ENCODE results near the gene S100A7A. TPM values are rescaled to one million over a fixed set of nuclear protein-coding genes. Genes with fewer than 3 reads are reported as not detected.

S100A7A gene
- total and polyA plus RNA-seq, 10 of the 15 experiments (the other 5 are each of a cell fraction or from before 2014, with no cell fraction given), result not detected

DNA sequence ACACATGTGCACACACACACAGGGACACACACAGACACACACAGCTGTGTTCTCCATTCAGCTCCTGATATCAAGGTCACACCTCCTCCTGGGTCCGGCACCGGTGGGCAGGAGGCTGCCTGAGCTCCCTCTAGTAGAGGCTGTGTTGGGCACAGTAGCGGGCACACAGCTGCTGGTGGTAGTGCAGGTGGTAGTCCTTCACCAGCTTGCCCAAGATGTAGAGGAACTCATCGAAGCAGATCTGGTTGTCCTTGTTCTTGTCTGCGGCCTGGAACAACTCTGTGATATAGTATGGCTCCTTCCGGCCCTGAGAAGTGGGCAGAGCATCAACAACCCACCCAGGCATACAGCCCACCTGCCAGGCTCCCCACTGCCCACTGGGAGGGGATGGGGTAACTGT lies 19.9 kb upstream of the S100A7A start:
- BruUV-seq (replicated peaks), result no TSS peak
- Histone ChIP-seq H4K20me1 (ENCODE audit: control insufficient read depth, insufficient read depth) (no peaks in the 10 kb centered on the region), H3K27ac (ENCODE audit: control insufficient read depth, insufficient read depth) (no peak overlapping the region), H3K4me2 (ENCODE audit: control insufficient read depth, insufficient read depth) (no peak overlapping the region), H3K36me3 (ENCODE audit: control insufficient read depth in 2 of 2, insufficient read depth in 2 of 2, low read length in 1 of 2) (no peaks in the 10 kb centered on the region), H3K79me2 (ENCODE audit: control insufficient read depth, insufficient read depth, low read length) (no peaks in the 10 kb centered on the region), H3K9ac (ENCODE audit: control insufficient read depth, insufficient read depth, low read length) (no peak overlapping the region), H2AFZ (ENCODE audit: control insufficient read depth, low read depth, low read length) (no peak overlapping the region), H3K4me3 (no peak overlapping the region), H3K9me3 (replicated peaks; ENCODE audit: control insufficient read depth, insufficient read depth, low read length) (no peaks in the 10 kb centered on the region), H3K27me3 (replicated peaks in 1 of 2; ENCODE audit: control insufficient read depth in 2 of 2, insufficient read depth in 2 of 2, low read length in 1 of 2) (peaks cover 0 to 3% of the 10 kb centered on the region in 2 experiments; a peak in 3 of 4 replicates), H3K4me1 (ENCODE audit: control insufficient read depth, insufficient read depth, low read length) (no peaks in the 10 kb centered on the region)
- no peak for DNase-seq (ENCODE audit: low read depth, low spot score)
- intact Hi-C loops (cut with micrococcal nuclease; ENCODE audit: unreplicated experiment), result no loop called here
- ChIA-PET SMC1A (ENCODE audit: uncharacterized antibody, unreplicated experiment) (no interaction called here), POLR2A (interaction anchor here (0.6 kb wide), 1 partner anchor 39 kb away, joined by 3 read pairs; no protein-coding TSS in a partner anchor), RAD21 (ENCODE audit: unreplicated experiment) (no interaction called here), CTCF (interaction anchor here (0.9 to 1.0 kb wide), 3 partner anchors 8 to 98 kb away, joined by 3 to 5 read pairs (median 3); no protein-coding TSS in a partner anchor)
- TF ChIP-seq, protein P1, sequence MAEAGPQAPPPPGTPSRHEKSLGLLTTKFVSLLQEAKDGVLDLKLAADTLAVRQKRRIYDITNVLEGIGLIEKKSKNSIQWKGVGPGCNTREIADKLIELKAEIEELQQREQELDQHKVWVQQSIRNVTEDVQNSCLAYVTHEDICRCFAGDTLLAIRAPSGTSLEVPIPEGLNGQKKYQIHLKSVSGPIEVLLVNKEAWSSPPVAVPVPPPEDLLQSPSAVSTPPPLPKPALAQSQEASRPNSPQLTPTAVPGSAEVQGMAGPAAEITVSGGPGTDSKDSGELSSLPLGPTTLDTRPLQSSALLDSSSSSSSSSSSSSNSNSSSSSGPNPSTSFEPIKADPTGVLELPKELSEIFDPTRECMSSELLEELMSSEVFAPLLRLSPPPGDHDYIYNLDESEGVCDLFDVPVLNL (IDR thresholded peaks at IDR 0.05; ENCODE audit: low read depth, low read length), result no peak
- TF ChIP-seq RAD51 (IDR thresholded peaks at IDR 0.05) (no peak), RBBP5 (conservative IDR thresholded peaks at IDR 0.05) (no peak), WRNIP1 (IDR thresholded peaks at IDR 0.05; ENCODE audit: borderline replicate concordance, low read depth, low read length) (no peak), HCFC1 (IDR thresholded peaks at IDR 0.05; ENCODE audit: low read length) (no peak)
- no peak for ATAC-seq
- no peak for FAIRE-seq
- 24% methylated on average over 6 of the region's 6 CpGs for WGBS (ENCODE audit: insufficient coverage, insufficient replicate concordance, low lambda C conversion rate, missing lambda C conversion rate)
- in situ Hi-C loops (cut with MboI), result no loop called here

DNA sequence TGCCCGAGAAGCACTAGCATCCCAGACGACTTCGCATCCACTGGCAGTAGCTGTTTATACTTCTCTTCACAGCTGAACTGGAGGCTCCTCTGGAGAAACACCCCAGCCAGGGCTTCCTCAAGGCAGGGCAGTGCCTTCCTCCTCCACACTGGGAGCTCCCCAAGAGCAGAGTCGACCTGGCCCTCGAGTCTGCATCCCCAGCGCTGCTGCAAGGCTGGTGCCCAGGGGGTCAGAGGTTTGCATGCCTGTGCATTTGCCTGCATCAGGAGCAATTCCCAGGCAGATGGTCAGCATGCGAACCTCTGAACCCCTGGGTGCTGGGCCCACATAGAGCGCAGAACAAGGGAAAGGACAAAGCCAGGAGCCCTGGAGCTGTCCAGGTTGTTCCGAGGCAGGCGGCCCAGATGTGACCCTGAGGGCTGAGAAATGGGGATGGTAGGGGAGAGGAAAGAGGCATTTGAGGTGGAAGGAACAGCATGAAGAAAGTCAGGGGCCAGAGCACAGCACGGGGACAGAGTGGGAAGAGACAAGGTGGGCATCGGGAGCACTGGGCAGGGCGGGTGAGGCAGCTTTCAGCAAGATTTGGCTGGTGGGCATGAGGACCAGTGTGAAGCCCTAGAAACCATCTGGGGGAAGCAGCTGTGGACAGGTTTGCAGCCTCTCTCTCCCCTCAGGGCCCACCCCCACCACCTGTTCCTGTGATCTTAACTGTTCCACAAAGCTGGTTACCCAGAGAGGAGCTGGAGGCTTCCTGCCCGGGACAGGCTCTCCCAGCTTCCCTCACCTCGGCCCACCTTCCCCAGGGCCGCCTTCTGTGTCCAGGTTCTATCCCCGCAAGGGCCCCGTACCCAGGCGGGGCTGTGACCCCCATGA lies 19.0 kb upstream of the S100A7A start:
- peaks cover 0 to 5% of the 10 kb centered on the region in 2 experiments; a peak in 3 of 4 replicates for H3K27me3 ChIP-seq (replicated peaks in 1 of 2; ENCODE audit: control insufficient read depth in 2 of 2, insufficient read depth in 2 of 2, low read length in 1 of 2)
- H3K79me2 ChIP-seq (ENCODE audit: control insufficient read depth, insufficient read depth, low read length), result no peaks in the 10 kb centered on the region
- no peaks in the 10 kb centered on the region for H4K20me1 ChIP-seq (ENCODE audit: control insufficient read depth, insufficient read depth)
- ChIA-PET RAD21 (ENCODE audit: unreplicated experiment) (no interaction called here), POLR2A (no interaction called here), CTCF (no interaction called here), SMC1A (ENCODE audit: uncharacterized antibody, unreplicated experiment) (no interaction called here)
- no TSS peak for BruUV-seq (replicated peaks)
- no peak overlapping the region for H3K4me2 ChIP-seq (ENCODE audit: control insufficient read depth, insufficient read depth)
- DNase-seq (ENCODE audit: low read depth, low spot score) (no peak), FAIRE-seq (no peak), ATAC-seq (no peak)
- intact Hi-C loops (cut with micrococcal nuclease; ENCODE audit: unreplicated experiment), result no loop called here
- no peak overlapping the region for H2AFZ ChIP-seq (ENCODE audit: control insufficient read depth, low read depth, low read length)
- H3K27ac ChIP-seq (ENCODE audit: control insufficient read depth, insufficient read depth), result no peak overlapping the region
- H3K4me3 ChIP-seq, result no peak overlapping the region
- in situ Hi-C loops (cut with MboI), result no loop called here
- H3K9ac ChIP-seq (ENCODE audit: control insufficient read depth, insufficient read depth, low read length), result no peak overlapping the region
- no peaks in the 10 kb centered on the region for H3K36me3 ChIP-seq (ENCODE audit: control insufficient read depth in 2 of 2, insufficient read depth in 2 of 2, low read length in 1 of 2)
- 21% methylated on average over 19 of the region's 19 CpGs for WGBS (ENCODE audit: insufficient coverage, insufficient replicate concordance, low lambda C conversion rate, missing lambda C conversion rate)
- no peak for TF ChIP-seq PAX8 (IDR thresholded peaks at IDR 0.05)
- TF ChIP-seq, protein P2, sequence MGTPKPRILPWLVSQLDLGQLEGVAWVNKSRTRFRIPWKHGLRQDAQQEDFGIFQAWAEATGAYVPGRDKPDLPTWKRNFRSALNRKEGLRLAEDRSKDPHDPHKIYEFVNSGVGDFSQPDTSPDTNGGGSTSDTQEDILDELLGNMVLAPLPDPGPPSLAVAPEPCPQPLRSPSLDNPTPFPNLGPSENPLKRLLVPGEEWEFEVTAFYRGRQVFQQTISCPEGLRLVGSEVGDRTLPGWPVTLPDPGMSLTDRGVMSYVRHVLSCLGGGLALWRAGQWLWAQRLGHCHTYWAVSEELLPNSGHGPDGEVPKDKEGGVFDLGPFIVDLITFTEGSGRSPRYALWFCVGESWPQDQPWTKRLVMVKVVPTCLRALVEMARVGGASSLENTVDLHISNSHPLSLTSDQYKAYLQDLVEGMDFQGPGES (IDR thresholded peaks at IDR 0.05), result no peak
- no peak for TF ChIP-seq POLR2AphosphoS2 (IDR thresholded peaks at IDR 0.05; ENCODE audit: low read depth, low read length)
- TF ChIP-seq, protein P3, sequence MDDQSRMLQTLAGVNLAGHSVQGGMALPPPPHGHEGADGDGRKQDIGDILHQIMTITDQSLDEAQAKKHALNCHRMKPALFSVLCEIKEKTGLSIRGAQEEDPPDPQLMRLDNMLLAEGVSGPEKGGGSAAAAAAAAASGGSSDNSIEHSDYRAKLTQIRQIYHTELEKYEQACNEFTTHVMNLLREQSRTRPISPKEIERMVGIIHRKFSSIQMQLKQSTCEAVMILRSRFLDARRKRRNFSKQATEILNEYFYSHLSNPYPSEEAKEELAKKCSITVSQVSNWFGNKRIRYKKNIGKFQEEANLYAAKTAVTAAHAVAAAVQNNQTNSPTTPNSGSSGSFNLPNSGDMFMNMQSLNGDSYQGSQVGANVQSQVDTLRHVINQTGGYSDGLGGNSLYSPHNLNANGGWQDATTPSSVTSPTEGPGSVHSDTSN (IDR thresholded peaks at IDR 0.05; ENCODE audit: insufficient replicate concordance, low read depth, low read length), result no peak
- no peak for TF ChIP-seq SREBF2 (IDR thresholded peaks at IDR 0.05; ENCODE audit: low read length)
- no peaks in the 10 kb centered on the region for H3K9me3 ChIP-seq (replicated peaks; ENCODE audit: control insufficient read depth, insufficient read depth, low read length)
- no peaks in the 10 kb centered on the region for H3K4me1 ChIP-seq (ENCODE audit: control insufficient read depth, insufficient read depth, low read length)

Measured in GM12878 (cell line).